Stimulated activated CD8-positive, alpha-beta memory T cell treated with anti-CD3 and anti-CD28 coated beads, Interleukin-12 subunit alpha, Interleukin-12 subunit beta, amount 100 ng/mL, for 24 hours (primary cell): ENCODE results near the gene FILIP1.

Source experiments
- DNase-seq: peaks from one replicate; pipeline ENCODE4 v3.0.0-alpha.2; 2020; ENCODE audit errors: extremely low read depth

The FILIP1 gene

GRCh38 chr6:75495011-75495410 lies 1.4 kb upstream of the FILIP1 start:
- no peak for DNase-seq

- no peak for DNase-seq
Observed at GRCh38 chr6:75494290-75494689, 690 bp upstream of the FILIP1 start.

DNA sequence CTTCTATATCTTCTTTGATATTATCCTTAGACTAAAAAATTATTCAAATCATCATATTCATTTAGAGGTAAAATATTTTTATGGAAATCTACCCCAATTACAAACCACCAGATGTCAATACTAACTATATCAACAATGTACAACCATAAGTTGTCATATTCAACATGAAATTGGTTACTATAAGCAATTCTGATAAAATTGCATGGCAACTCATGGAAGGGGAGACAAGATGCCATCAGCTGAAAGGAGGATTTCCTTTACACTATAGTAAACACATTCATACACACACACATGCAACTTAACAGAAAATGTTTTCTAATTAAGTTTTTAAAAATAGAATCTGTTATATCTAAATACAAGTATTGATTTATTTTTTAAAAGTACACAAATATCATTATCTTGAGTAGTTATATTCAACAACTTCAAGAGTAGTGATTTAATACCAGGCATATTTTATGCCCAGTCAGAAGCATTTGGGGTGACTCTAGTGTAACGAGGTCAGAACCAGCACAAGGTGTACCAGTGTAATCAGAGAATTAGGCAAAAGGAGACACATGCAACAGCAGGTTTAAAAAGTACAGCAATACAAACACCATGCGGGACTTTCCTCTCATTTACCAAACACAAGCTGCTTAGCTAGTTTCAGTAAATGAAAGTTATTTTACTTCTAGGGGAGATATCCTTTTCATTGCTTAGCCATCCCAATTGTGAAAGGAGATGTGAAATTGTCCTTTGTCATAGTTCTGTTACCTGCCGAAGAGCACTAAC lies 1.0 kb downstream of the FILIP1 start:
- DNase-seq = no peak

DNA sequence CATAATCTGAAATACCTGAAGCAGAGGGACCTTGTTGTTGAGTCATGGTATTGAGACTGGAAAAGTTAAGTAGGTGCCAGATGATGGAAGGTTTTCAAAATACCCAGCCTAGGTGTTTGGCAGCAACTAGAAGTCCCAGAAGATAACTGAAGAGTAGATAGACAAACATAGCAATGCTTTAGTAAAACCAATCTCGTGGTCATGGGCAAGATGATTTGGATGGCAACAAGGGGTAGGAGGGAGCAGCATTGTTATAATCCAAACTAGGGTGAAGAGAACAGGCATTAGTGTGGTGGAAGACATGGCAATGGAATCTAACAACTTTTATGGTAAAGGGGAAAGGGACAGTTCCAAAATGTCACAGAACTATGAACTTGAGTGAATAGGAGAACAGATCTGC lies 2.3 kb downstream of the FILIP1 start:
- DNase-seq = no peak

DNA sequence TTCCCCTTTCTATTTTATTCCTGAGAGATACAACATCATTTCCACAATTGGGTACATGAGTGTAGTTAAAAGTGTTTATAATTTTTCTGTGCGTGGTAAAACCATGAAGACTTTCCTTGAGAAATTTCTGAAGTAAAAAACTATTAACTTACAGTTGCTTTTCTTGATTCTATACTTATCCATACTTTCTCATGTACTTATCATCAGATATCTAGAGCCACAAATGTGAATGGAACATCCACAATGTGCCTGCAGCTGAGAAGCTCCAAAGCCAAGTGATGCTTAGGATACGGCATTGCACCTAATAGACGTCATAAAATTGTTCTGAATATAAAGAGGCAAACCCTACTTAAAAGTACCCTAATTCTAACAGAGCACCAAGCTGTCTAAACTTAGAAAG lies 2.9 kb downstream of the FILIP1 start:
- DNase-seq = no peak

GRCh38 chr6:75489025-75489424 lies 4.6 kb downstream of the FILIP1 start:
- no peak for DNase-seq

DNA sequence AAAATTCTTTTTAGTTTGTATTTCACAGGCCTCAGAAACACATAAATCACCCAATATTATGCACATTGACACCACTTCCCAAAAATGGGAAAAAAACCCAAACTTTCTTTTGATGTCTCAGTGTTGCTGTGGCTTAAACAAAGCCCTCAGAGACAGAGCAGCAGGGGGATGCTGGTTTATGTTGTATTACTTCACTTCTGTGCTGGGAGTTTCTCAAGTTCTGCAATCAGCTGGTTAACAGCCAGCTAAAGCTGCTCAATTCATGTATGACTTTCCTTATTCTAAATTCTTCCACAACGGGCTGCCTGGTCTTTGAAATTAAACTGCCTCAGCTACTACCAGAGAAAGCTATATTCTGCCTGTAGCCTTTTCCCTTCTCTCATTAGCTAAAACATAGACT lies 5.6 kb downstream of the FILIP1 start:
- DNase-seq = no peak

DNA sequence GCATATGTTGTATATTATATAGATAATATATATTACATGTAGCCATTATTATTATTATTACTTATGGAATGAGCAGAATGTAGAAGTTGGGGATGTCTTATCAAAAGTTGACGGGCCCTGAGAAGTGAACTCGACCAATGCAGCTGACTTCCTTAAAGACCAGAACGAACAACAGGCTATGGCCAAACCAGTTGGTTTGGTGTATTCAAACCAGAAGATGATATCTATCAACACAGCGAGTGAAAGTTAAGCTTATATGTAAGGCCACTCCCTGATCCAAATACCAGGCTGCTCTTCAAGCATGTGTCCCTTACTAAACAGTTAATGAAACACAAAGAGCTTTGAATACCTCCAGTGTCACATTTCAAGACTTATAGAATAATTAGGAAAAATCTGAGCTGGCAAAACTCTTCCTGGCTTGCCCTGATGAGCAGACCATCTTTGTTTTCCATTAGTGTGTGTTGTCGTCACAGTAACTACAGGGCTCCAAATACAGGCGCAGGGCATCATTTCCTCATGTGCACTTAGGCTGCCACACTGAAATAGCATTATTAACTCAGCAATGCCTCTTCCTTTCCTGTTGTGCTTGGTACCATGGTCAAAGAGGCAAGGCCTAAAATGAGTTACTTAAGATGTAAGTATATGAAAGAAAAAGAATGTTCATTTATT lies 6.6 kb downstream of the FILIP1 start:
- no peak for DNase-seq

- DNase-seq = no peak
Observed at GRCh38 chr6:75484535-75484934, 9.1 kb downstream of the FILIP1 start.

GRCh38 chr6:75483136-75483952 lies 10.3 kb downstream of the FILIP1 start:
- DNase-seq = no peak

DNA sequence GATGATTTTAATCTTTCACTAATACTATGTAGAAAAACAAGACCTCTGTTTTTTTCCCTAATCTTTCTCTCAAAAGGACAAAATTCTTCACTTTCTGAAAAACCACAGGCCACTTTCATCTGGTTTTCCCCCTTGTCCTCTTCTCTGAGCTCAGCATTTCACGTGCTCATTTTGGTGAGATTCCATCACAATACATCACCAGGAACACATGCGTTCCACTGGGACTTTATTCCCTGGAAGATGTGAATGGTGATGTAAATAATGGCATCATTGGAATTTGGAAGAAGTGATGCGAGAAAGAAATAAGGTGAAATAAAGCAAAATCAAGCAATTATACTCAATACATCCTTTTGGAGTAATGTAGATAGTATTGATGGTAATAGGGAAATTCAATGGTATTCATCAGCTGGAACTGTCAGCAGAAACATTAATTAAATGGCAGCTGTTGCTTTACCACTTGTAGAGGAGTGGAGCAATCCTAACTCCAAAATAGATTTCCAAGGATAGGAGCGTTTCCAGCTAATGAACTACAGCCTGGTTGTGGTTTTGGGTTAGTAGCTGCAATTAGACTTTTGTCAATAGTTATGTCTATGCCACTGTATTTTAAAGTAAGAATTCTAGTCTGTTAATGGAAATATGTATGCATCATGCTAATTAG lies 11.5 kb downstream of the FILIP1 start:
- DNase-seq = no peak

DNA sequence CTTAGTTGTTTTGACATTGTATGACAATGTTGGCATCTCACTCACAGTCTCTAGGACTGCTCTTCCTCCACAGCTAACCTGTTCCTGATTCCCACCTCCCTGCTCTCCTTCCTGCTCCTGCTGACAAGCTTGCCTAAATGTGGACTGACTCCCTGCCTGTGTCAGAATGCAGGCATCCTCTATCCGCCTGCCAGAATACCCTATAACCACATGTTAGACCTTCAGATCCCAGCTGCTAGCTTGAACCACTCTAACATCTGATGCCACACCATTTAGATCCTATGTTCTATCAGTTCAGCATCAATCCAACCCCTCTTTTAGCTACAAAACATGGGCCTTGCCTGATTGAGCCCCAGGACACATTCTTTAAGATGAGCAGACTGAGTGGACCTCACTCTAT lies 12.2 kb downstream of the FILIP1 start:
- no peak for DNase-seq

GRCh38 chr6:75480425-75480824 lies 13.2 kb downstream of the FILIP1 start:
- no peak for DNase-seq

- no peak for DNase-seq
Observed at GRCh38 chr6:75479712-75480111, 13.9 kb downstream of the FILIP1 start.

- DNase-seq = no peak
Observed at GRCh38 chr6:75478929-75479328, 14.7 kb downstream of the FILIP1 start.

DNA sequence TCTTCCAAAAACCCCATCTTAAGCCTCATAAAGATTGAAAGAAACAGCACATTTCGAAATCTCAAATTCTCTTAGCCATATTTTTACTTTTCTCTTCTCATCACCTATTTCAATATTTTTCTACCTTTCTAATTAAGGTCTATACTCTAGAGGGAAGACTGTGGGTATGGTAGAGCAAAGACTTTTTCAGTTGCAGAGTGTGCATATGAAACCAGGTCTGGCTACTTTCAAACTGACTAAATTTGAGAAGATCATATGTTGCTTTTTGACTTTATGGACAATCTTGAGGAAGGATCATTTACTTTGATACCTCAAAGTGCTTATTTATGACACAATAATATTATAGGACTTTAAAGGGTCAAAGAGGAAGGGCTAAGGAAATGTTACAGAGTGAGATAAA lies 20.7 kb downstream of the FILIP1 start:
- DNase-seq = no peak

GRCh38 chr6:75467966-75468365 lies 25.6 kb downstream of the FILIP1 start:
- DNase-seq = no peak

DNA sequence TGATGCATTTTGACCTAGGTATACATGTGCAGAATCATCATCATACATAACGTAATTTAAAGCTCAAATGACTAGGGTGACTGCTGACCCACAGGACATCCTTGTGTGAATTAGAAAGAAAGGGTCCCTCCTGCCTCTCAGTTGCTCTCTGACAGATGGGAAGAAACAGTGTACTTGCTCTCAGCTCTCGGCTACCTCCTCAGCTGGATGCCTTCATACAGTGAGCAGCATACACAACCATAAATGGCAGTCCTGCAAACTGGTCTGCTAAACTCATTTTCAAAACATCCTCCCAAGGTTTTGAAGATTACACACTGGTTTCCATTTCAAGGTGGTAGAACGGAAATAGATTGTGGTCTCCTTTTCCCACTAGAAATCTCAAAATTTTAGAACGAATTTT lies 26.3 kb downstream of the FILIP1 start:
- no peak for DNase-seq

DNA sequence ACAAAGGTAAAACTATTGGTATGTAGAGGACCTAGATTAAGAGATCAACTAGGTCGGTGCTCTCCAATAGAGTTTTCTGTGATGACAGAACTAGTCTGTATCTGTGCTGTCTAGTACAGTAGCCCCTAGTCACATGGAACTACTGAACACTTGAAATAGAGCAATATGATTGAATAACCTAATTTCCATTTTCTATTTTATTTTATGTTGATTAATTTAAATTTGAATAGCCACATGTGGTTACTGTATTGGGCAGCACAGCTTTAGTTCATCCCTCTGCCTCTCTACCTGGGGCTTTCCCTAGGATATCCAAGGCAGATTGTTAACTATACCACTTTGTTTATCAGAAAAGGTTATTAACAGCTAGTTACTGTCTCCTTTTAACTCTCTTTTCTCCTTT lies 27.0 kb downstream of the FILIP1 start:
- no peak for DNase-seq

GRCh38 chr6:75463908-75464307 lies 29.7 kb downstream of the FILIP1 start:
- no peak for DNase-seq

DNA sequence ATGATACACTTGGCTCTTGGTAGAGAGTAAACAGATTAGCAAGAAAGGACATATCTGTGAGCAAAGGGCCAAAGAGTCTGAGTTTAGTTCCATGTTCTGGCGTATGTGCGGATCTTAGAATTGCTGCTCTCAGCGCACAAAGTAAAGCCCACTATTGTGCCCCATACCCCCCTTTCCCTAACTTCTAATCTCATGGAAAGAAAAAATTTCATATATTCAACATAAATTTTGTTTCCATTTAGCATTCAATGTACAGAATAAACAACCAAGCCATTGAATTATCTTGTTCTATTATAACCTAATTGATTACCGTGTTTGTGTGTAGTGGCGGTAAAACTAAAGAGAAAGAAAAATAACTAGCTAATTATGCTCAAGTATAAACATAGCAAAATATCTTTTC lies 30.5 kb downstream of the FILIP1 start:
- DNase-seq = no peak

GRCh38 chr6:75460681-75461080 lies 32.9 kb downstream of the FILIP1 start:
- no peak for DNase-seq
